Neural cell (in vitro differentiated cells): ENCODE results near the gene ADH7. TPM values are rescaled to one million over a fixed set of nuclear protein-coding genes. Genes with fewer than 3 reads are reported as not detected.
"Not testable (repeated sequence)": the region's sequence is repeated elsewhere in the genome, so short reads cannot be mapped to it uniquely, and the experiment has no call there.

Experiments
- H2AFZ ChIP-seq: fragments of 200-600, 300-800 bp; sonication (generic), shearing (Covaris generic); 2 replicates; pipeline ENCODE4 v1.6.0; 2014; ENCODE audit warnings: low read depth, mild to moderate bottlenecking, antibody characterized with exemption, low read length, moderate library complexity
- H3F3A ChIP-seq: fragments of 200-600 bp; shearing (Covaris generic); 2 replicates; pipeline ENCODE4 v1.6.1; 2016; ENCODE audit warnings: mild to moderate bottlenecking, moderate library complexity, mixed read lengths, antibody characterized with exemption, low read length; ENCODE audit not compliant: insufficient read depth, poor library complexity, severe bottlenecking
- H3K27ac ChIP-seq: fragments of 200-600, 300-800 bp; sonication (generic), shearing (Covaris generic); 2 replicates; pipeline ENCODE4 v1.5.1; 2014; ENCODE audit warnings: mild to moderate bottlenecking, low read length, moderate library complexity
- H3K27me3 ChIP-seq: fragments of 300-800, 200-600 bp; sonication (generic), shearing (Covaris generic); 2 replicates; pipeline ENCODE4 v1.6.0; 2014; ENCODE audit warnings: mild to moderate bottlenecking, low read depth, low read length, moderate library complexity; ENCODE audit not compliant: insufficient read depth
- H3K36me3 ChIP-seq: fragments of 300-800, 200-600 bp; sonication (generic), shearing (Covaris generic); 2 replicates; pipeline ENCODE4 v1.5.1; 2014; ENCODE audit warnings: mild to moderate bottlenecking, antibody characterized with exemption, low read length, moderate library complexity; ENCODE audit not compliant: insufficient read depth
- H3K4me2 ChIP-seq: fragments of 300-800, 200-600 bp; sonication (generic), shearing (Covaris generic); 2 replicates; pipeline ENCODE4 v1.6.0; 2014; ENCODE audit warnings: mild to moderate bottlenecking, low read length
- H3K4me3 ChIP-seq: fragments of 300-800, 200-600 bp; sonication (generic), shearing (Covaris generic); 2 replicates; pipeline ENCODE4 v1.5.1; 2014; ENCODE audit warnings: mild to moderate bottlenecking, low read length, moderate library complexity
- H3K79me2 ChIP-seq: fragments of 200-600 bp; shearing (Covaris generic); replicated peaks from 2 replicates; pipeline ENCODE4 v1.6.0; 2014; ENCODE audit warnings: mild to moderate bottlenecking, low read length, moderate library complexity; ENCODE audit not compliant: insufficient read depth
- H3K9ac ChIP-seq: fragments of 300-800, 200-600 bp; sonication (generic), shearing (Covaris generic); 2 replicates; pipeline ENCODE4 v1.6.1; 2016; ENCODE audit warnings: mild to moderate bottlenecking, low read length, mixed read lengths
- H3K9me2 ChIP-seq: fragments of 200-600 bp; shearing (Covaris generic); 2 replicates; pipeline ENCODE4 v1.6.1; 2016; ENCODE audit warnings: mild to moderate bottlenecking, low read length, mixed read lengths; ENCODE audit not compliant: insufficient read depth
- H3K9me3 ChIP-seq: fragments of 200-600, 300-800 bp; sonication (generic), shearing (Covaris generic); 2 replicates; pipeline ENCODE4 v1.6.1; 2016; ENCODE audit warnings: mild to moderate bottlenecking, mixed run types, low read length, moderate library complexity, mixed read lengths
- H4K20me1 ChIP-seq: fragments of 200-600 bp; shearing (Covaris generic); 2 replicates; pipeline ENCODE4 v1.6.1; 2016; ENCODE audit warnings: mild to moderate bottlenecking, mixed run types; ENCODE audit not compliant: insufficient read depth
- CTCF ChIP-seq: fragments of 450-650 bp; IDR thresholded peaks from 2 replicates; pipeline ENCODE4 v1.5.1; 2014; ENCODE audit warnings: antibody characterized with exemption, mild to moderate bottlenecking, moderate library complexity; ENCODE audit not compliant: poor library complexity, severe bottlenecking
- EP300 ChIP-seq: fragments of 450-650 bp; conservative IDR thresholded peaks from 2 replicates; pipeline ENCODE4 v1.6.1; 2014; ENCODE audit warnings: antibody characterized with exemption, mild to moderate bottlenecking, moderate library complexity; ENCODE audit not compliant: poor library complexity, severe bottlenecking
- EZH2 ChIP-seq: fragments of 200-600, 300-800 bp; shearing (Covaris generic), sonication (generic); IDR thresholded peaks from 2 replicates; pipeline ENCODE4 v1.6.1; 2014; ENCODE audit warnings: antibody characterized with exemption, low read length, borderline replicate concordance, mild to moderate bottlenecking; ENCODE audit not compliant: insufficient read depth, poor library complexity, severe bottlenecking
- MXI1 ChIP-seq: fragments of 450-650 bp; conservative IDR thresholded peaks from 2 replicates; pipeline ENCODE4 v1.6.1; 2014; ENCODE audit warnings: antibody characterized with exemption, mild to moderate bottlenecking; ENCODE audit not compliant: poor library complexity, severe bottlenecking
- POLR2AphosphoS5 ChIP-seq: IDR thresholded peaks from 2 replicates; pipeline ENCODE4 v1.6.1; 2012
- RAD21 ChIP-seq: fragments of 450-650 bp; conservative IDR thresholded peaks from 2 replicates; pipeline ENCODE4 v1.6.1; 2014; ENCODE audit warnings: antibody characterized with exemption, mild to moderate bottlenecking, moderate library complexity
- SMC3 ChIP-seq: fragments of 450-650 bp; conservative IDR thresholded peaks from 2 replicates; pipeline ENCODE4 v1.6.1; 2014; ENCODE audit warnings: antibody characterized with exemption, mild to moderate bottlenecking, moderate library complexity; ENCODE audit not compliant: poor library complexity
- TAF1 ChIP-seq: IDR thresholded peaks from 2 replicates; pipeline ENCODE4 v1.6.1; 2012; ENCODE audit warnings: low read depth
- polyA plus RNA-seq: library from polyadenylated mRNA; depleted of rRNA; stranded (reverse); fragments of >200 nt; gene quantifications from 2 replicates; pipeline ENCODE4 v1.2.3, GENCODE V29; 2014
- TF ChIP-seq, protein P1 (sequence below): IDR thresholded peaks from 2 replicates; pipeline ENCODE4 v1.6.1; 2012; ENCODE audit warnings: borderline replicate concordance

The ADH7 gene
- polyA plus RNA-seq, 1 donor from 2014 or later, result not detected

DNA sequence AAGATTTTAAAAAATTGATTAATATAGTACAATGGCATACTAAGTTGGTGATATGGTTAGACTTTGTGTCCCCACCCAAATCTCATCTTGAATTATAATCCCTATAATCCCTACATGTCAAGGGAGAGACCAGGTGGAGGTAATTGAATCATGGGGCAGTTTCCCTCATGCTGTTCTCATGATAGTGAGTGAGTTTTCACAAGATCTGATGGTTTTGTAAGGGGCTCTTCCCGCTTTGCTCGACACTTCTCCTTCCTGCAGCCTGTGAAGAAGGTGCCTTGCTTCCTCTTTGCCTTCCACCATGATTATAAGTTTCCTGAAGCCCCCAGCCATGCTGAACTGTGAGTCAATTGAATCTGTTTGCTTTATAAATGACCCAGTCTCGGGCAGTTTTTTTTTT, 20.2 kb downstream of the ADH7 start:
- H3K9ac ChIP-seq, result not testable (repeated sequence)

DNA sequence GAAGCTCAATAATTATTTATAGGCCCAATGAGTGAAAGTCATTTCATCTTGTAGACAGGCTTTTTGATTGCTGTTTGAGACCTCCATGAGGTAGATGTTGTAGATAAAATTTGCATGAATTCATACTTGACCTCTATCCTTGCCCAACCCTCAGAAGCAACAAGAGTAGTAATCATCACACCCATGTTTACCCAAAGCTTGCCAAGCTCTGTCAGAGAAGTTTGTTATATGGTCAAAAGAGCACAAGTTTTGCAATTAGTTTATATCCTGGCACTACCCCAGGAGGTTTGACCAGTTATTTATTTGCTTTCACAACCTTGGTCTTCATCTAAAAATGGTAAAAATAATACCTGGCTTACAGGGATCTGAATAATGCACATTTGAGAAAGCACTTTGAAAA, 20.7 kb downstream of the ADH7 start:
- TF ChIP-seq CTCF (no peak), MXI1 (no peak), TAF1 (no peak), EZH2 (no peak), EP300 (no peak), POLR2AphosphoS5 (no peak), SMC3 (no peak), RAD21 (no peak)
- Histone ChIP-seq H2AFZ (no peak overlapping the region), H3K27ac (no peak overlapping the region), H3K27me3 (no peaks in the 10 kb centered on the region), H3K36me3 (no peaks in the 10 kb centered on the region), H3K9me2 (no peaks in the 10 kb centered on the region), H3K4me3 (no peak overlapping the region), H3K9me3 (no peaks in the 10 kb centered on the region), H3F3A (no peaks in the 10 kb centered on the region), H3K9ac (no peak overlapping the region), H3K79me2 (no peaks in the 10 kb centered on the region), H3K4me2 (no peak overlapping the region), H4K20me1 (no peaks in the 10 kb centered on the region)

More for the DNA sequence above, 20.2 kb downstream of the ADH7 start:
- H3K36me3 ChIP-seq, H3K9me2 ChIP-seq, H3F3A ChIP-seq, H3K9me3 ChIP-seq, H3K27ac ChIP-seq, H3K4me3 ChIP-seq, H2AFZ ChIP-seq, H3K79me2 ChIP-seq, H3K4me2 ChIP-seq, H4K20me1 ChIP-seq, H3K27me3 ChIP-seq: not testable (repeated sequence)

DNA sequence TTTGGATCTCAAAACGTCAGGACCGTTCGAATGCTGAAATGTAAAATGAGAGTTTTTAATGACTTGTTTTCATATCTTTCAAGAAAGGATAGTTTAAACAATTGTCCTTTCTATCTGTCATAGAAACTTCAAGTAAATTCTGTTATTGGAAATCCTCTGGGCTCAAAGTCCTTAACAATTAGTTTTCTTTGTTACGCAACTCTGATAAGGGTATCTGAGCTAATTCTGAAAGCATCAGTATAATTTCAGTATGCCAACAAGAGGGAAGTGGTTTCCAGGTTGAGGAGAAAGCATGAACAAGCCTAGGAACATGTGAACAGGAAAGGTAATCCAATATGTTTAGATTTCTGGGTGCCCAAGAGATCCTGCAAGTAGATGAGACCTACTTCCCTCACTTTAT, 22.0 kb downstream of the ADH7 start:
- Histone ChIP-seq H2AFZ (no peak overlapping the region), H3K9me2 (no peaks in the 10 kb centered on the region), H3K4me2 (no peak overlapping the region), H3K27me3 (no peaks in the 10 kb centered on the region), H3K36me3 (no peaks in the 10 kb centered on the region), H3K79me2 (no peaks in the 10 kb centered on the region), H3K4me3 (no peak overlapping the region), H3K27ac (no peak overlapping the region), H4K20me1 (no peaks in the 10 kb centered on the region), H3F3A (no peaks in the 10 kb centered on the region), H3K9me3 (no peaks in the 10 kb centered on the region), H3K9ac (no peak overlapping the region)
- TF ChIP-seq EZH2 (no peak), RAD21 (no peak), EP300 (no peak), TAF1 (no peak), SMC3 (no peak), MXI1 (no peak), POLR2AphosphoS5 (no peak), CTCF (no peak)
- TF ChIP-seq, protein P1, sequence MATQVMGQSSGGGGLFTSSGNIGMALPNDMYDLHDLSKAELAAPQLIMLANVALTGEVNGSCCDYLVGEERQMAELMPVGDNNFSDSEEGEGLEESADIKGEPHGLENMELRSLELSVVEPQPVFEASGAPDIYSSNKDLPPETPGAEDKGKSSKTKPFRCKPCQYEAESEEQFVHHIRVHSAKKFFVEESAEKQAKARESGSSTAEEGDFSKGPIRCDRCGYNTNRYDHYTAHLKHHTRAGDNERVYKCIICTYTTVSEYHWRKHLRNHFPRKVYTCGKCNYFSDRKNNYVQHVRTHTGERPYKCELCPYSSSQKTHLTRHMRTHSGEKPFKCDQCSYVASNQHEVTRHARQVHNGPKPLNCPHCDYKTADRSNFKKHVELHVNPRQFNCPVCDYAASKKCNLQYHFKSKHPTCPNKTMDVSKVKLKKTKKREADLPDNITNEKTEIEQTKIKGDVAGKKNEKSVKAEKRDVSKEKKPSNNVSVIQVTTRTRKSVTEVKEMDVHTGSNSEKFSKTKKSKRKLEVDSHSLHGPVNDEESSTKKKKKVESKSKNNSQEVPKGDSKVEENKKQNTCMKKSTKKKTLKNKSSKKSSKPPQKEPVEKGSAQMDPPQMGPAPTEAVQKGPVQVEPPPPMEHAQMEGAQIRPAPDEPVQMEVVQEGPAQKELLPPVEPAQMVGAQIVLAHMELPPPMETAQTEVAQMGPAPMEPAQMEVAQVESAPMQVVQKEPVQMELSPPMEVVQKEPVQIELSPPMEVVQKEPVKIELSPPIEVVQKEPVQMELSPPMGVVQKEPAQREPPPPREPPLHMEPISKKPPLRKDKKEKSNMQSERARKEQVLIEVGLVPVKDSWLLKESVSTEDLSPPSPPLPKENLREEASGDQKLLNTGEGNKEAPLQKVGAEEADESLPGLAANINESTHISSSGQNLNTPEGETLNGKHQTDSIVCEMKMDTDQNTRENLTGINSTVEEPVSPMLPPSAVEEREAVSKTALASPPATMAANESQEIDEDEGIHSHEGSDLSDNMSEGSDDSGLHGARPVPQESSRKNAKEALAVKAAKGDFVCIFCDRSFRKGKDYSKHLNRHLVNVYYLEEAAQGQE, result no peak
